ENCODE results near the gene CDK6.

DNA sequence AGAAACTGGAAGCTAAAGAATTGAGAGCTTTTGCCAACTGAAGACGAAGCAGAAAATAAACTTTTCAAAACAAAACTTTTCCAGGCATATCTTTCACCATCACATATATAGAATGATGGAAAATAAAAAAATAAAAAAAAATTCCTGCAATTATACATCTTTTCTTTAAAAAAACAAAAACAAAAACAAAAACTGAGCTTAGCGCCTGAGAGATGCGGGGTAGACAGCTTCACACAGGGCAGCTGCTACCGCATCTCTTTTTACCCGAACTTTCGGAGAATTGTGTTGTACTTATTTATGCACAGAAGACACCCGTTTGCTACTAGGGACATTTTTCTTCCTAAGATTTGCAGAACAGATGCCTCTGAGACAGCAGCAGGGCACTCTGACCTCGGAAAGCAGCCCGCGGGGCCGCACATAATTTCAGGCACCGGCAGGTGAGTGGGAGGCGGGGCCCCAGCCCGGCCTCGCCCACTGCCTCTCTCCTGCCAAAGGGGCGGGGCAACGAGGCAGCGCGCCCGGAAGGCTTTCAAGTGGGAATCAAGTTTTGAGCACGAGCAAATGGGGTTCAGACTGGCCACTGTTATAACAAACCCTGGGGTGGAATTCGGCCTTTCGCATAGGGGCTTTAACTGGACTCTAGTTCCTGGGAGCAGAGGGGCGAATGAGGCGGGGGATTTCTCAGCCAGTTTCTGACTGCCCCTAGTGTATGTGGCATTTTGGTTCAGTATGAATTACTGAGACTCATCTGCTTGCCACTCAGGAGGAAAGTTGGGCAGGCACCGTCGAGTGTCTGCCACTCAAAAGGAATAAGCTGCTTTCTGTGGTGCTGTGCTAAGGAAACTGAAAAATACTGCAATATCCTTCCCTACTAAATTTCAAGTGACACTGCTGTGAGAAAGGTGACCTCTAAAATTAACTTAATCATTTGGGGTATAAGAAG, 227.7 kb downstream of the CDK6 start:
- TF ChIP-seq, protein P1, sequence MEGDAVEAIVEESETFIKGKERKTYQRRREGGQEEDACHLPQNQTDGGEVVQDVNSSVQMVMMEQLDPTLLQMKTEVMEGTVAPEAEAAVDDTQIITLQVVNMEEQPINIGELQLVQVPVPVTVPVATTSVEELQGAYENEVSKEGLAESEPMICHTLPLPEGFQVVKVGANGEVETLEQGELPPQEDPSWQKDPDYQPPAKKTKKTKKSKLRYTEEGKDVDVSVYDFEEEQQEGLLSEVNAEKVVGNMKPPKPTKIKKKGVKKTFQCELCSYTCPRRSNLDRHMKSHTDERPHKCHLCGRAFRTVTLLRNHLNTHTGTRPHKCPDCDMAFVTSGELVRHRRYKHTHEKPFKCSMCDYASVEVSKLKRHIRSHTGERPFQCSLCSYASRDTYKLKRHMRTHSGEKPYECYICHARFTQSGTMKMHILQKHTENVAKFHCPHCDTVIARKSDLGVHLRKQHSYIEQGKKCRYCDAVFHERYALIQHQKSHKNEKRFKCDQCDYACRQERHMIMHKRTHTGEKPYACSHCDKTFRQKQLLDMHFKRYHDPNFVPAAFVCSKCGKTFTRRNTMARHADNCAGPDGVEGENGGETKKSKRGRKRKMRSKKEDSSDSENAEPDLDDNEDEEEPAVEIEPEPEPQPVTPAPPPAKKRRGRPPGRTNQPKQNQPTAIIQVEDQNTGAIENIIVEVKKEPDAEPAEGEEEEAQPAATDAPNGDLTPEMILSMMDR (IDR thresholded peaks at IDR 0.05): no peak
- no peak for TF ChIP-seq POLR2A (IDR thresholded peaks at IDR 0.05)

Measured in gastroesophageal sphincter (tissue), 3 donors.